Ishikawa (cell line): Measurements from ENCODE around the gene PTER.

ENCODE experiments used
- CEBPB ChIP-seq: IDR thresholded peaks from 2 replicates; pipeline ENCODE4 v1.6.1; 2012
- CREB1 ChIP-seq: IDR thresholded peaks from 2 replicates; pipeline ENCODE4 v1.6.1; 2012; ENCODE audit warnings: low read depth
- EGR1 ChIP-seq: IDR thresholded peaks from 2 replicates; pipeline ENCODE4 v1.6.1; 2012
- EP300 ChIP-seq: IDR thresholded peaks from 2 replicates; pipeline ENCODE4 v1.6.1; 2012; ENCODE audit warnings: borderline replicate concordance
- FOXM1 ChIP-seq: IDR thresholded peaks from 2 replicates; pipeline ENCODE4 v1.6.1; 2012; ENCODE audit warnings: low read depth, borderline replicate concordance
- MAX ChIP-seq: IDR thresholded peaks from 2 replicates; pipeline ENCODE4 v1.6.1; 2012
- NFIC ChIP-seq: IDR thresholded peaks from 2 replicates; pipeline ENCODE4 v1.6.1; 2012
- RAD21 ChIP-seq: IDR thresholded peaks from 2 replicates; pipeline ENCODE4 v1.6.1; 2012; ENCODE audit warnings: low read depth
- REST ChIP-seq: IDR thresholded peaks from 2 replicates; pipeline ENCODE4 v1.6.1; 2012; ENCODE audit warnings: low read depth, mild to moderate bottlenecking
- TAF1 ChIP-seq: IDR thresholded peaks from 2 replicates; pipeline ENCODE4 v1.6.1; 2012; ENCODE audit warnings: low read depth, mild to moderate bottlenecking
- TCF12 ChIP-seq: IDR thresholded peaks from 2 replicates; pipeline ENCODE4 v1.6.1; 2012; ENCODE audit warnings: low read depth
- TEAD4 ChIP-seq: IDR thresholded peaks from 2 replicates; pipeline ENCODE4 v1.6.1; 2012
- USF1 ChIP-seq: IDR thresholded peaks from 2 replicates; pipeline ENCODE4 v1.6.1; 2012
- YY1 ChIP-seq: IDR thresholded peaks from 2 replicates; pipeline ENCODE4 v1.6.1; 2012; ENCODE audit warnings: low read depth
- ZBTB7A ChIP-seq: IDR thresholded peaks from 2 replicates; pipeline ENCODE4 v1.6.1; 2012; ENCODE audit warnings: low read depth

Gene PTER

GRCh38 chr10:16544591-16544990 lies 107.8 kb downstream of the PTER start:
- TF ChIP-seq TCF12 (no peak), EGR1 (no peak), REST (no peak), TEAD4 (no peak), CEBPB (no peak), TAF1 (no peak), MAX (no peak), YY1 (no peak), NFIC (no peak), USF1 (no peak), RAD21 (no peak), CREB1 (no peak), FOXM1 (no peak), EP300 (no peak), ZBTB7A (no peak)

GRCh38 chr10:16545116-16545736 lies 108.4 kb downstream of the PTER start:
- peak; percentile 54 for TF ChIP-seq RAD21
- no peak for TF ChIP-seq CREB1

GRCh38 chr10:16547973-16548372 lies 111.2 kb downstream of the PTER start:
- TF ChIP-seq MAX (no peak), EGR1 (no peak), TAF1 (no peak), TEAD4 (no peak), ZBTB7A (no peak), CREB1 (no peak), EP300 (no peak), REST (no peak), FOXM1 (no peak), TCF12 (no peak), NFIC (no peak), USF1 (no peak), CEBPB (no peak), YY1 (no peak), RAD21 (no peak)

GRCh38 chr10:16559236-16559773 lies 122.5 kb downstream of the PTER start:
- TF ChIP-seq RAD21 (no peak), TCF12 (no peak), CEBPB (no peak), TAF1 (no peak), YY1 (no peak), EP300 (no peak), USF1 (no peak), REST (no peak), ZBTB7A (no peak)
